H1 (cell line): ENCODE measurements around the gene KLF18. TPM values are rescaled to one million over a fixed set of nuclear protein-coding genes. Genes with fewer than 3 reads are reported as not detected.

ENCODE experiments used
- CTCF ChIA-PET: fragments of 300-600 bp; sonication (Branson Sonifier 250); formaldehyde crosslinking; loops from one replicate; lab custom pipeline; 2021; ENCODE audit not compliant: partially characterized antibody; lab: Charles Lee
- POLR2A ChIA-PET: fragments of 300-600 bp; sonication (Branson Sonifier 250); formaldehyde crosslinking; loops from one replicate; lab custom pipeline; 2021; ENCODE audit warnings: inconsistent platforms; ENCODE audit not compliant: partially characterized antibody; lab: Charles Lee
- DNase-seq, 2 experiments: peaks; one replicate each; pipeline versions ENCODE4 v3.0.0 to v3.0.0-alpha.2; 2010 to 2022; ENCODE audit warnings: low spot score in 2 of 2, low read depth in 1 of 2, mixed read lengths in 1 of 2
- FAIRE-seq: peaks from 2 replicates; lab custom pipeline; 2011; peaks lifted over from hg19 to GRCh38; lab: Jason Lieb, UNC
- H2AFZ ChIP-seq: 2 replicates; pipeline ENCODE4 v1.8.1; 2012; ENCODE audit warnings: low read length, inconsistent platforms
- H2AK5ac ChIP-seq: 2 replicates; pipeline ENCODE4 v1.6.1; 2013; ENCODE audit warnings: low read depth, low read length
- H2BK120ac ChIP-seq: replicated peaks from 2 replicates; pipeline ENCODE3; 2013; ENCODE audit warnings: low read depth, low read length, inconsistent platforms
- H2BK12ac ChIP-seq: 2 replicates; pipeline ENCODE4 v1.6.1; 2013; ENCODE audit warnings: low read depth, low read length
- H2BK15ac ChIP-seq: 2 replicates; pipeline ENCODE4 v1.6.1; 2013; ENCODE audit warnings: low read length
- H2BK20ac ChIP-seq: 2 replicates; pipeline ENCODE4 v1.6.1; 2013; ENCODE audit warnings: low read length
- H2BK5ac ChIP-seq: 2 replicates; pipeline ENCODE4 v1.6.1; 2013; ENCODE audit warnings: low read depth, low read length
- H3K14ac ChIP-seq: 2 replicates; pipeline ENCODE4 v1.6.1; 2013; ENCODE audit warnings: inconsistent platforms; ENCODE audit not compliant: insufficient read length
- H3K18ac ChIP-seq: 2 replicates; pipeline ENCODE4 v1.6.1; 2013; ENCODE audit warnings: low read length; ENCODE audit errors: extremely low read depth
- H3K23ac ChIP-seq: 2 replicates; pipeline ENCODE4 v1.6.1; 2013; ENCODE audit warnings: inconsistent platforms; ENCODE audit not compliant: insufficient read length
- H3K23me2 ChIP-seq: 2 replicates; pipeline ENCODE4 v1.6.1; 2013; ENCODE audit warnings: low read depth, low read length
- H3K27ac ChIP-seq: 2 replicates; pipeline ENCODE4 v1.6.1; 2011; ENCODE audit warnings: low read depth, low read length, inconsistent platforms
- H3K27me3 ChIP-seq, 4 experiments: replicated peaks in 1 of 4; 1 replicate in 1 of 4; 2 replicates in 3 of 4; pipeline versions ENCODE4 v1.6.1 to v1.8.1; 2011 to 2013; ENCODE audit warnings: low read length in 3 of 4, mild to moderate bottlenecking in 3 of 4, inconsistent platforms in 2 of 4, mixed read lengths in 2 of 4, moderate library complexity in 1 of 4; ENCODE audit not compliant: control insufficient read depth in 3 of 4, insufficient read depth in 3 of 4; ENCODE audit errors: extremely low read depth in 1 of 4
- H3K36me3 ChIP-seq, 4 experiments: 2 replicates each; pipeline versions ENCODE4 v1.6.1 to v1.8.1; 2011 to 2013; ENCODE audit warnings: mild to moderate bottlenecking in 4 of 4, low read length in 3 of 4, moderate library complexity in 2 of 4, control low read depth in 1 of 4, inconsistent platforms in 1 of 4; ENCODE audit not compliant: insufficient read depth in 4 of 4, control insufficient read depth in 2 of 4
- H3K4ac ChIP-seq: replicated peaks from 2 replicates; pipeline ENCODE3; 2013; ENCODE audit warnings: low read length, low read depth, mixed read lengths, inconsistent platforms; ENCODE audit not compliant: insufficient read length
- H3K4me1 ChIP-seq, 4 experiments: replicated peaks in 1 of 4; 1 replicate in 1 of 4; 2 replicates in 3 of 4; pipeline versions ENCODE4 v1.6.1 to v1.8.1; 2011 to 2013; ENCODE audit warnings: low read length in 3 of 4, inconsistent platforms in 2 of 4, mixed read lengths in 1 of 4; ENCODE audit not compliant: insufficient read depth in 4 of 4, control insufficient read depth in 3 of 4
- H3K4me2 ChIP-seq, 2 experiments: 2 replicates each; pipeline versions ENCODE4 v1.6.1 to v1.8.1; 2011 to 2013; ENCODE audit warnings: low read depth in 2 of 2, low read length in 2 of 2, control low read depth in 1 of 2, inconsistent platforms in 1 of 2, mild to moderate bottlenecking in 1 of 2; ENCODE audit not compliant: insufficient read depth in 1 of 2
- H3K4me3 ChIP-seq, 4 experiments: fragments of 200-600, 300-600 bp in 1 of 4; sonication (generic), shearing (Covaris generic), sonication (Bioruptor Twin) in 1 of 4; 2 replicates each; pipeline versions ENCODE4 v1.5.1 to v1.8.1; 2011 to 2016; ENCODE audit warnings: low read length in 4 of 4, low read depth in 3 of 4, control low read depth in 2 of 4, inconsistent platforms in 2 of 4, mild to moderate bottlenecking in 2 of 4, mixed read lengths in 1 of 4, moderate library complexity in 1 of 4; ENCODE audit not compliant: insufficient read depth in 2 of 4; ENCODE audit errors: extremely low read depth in 1 of 4
- H3K56ac ChIP-seq: replicated peaks from 2 replicates; pipeline ENCODE3; 2013; ENCODE audit warnings: low read depth, mild to moderate bottlenecking, mixed read lengths, low read length, inconsistent platforms; ENCODE audit not compliant: insufficient read length
- H3K79me1 ChIP-seq: 2 replicates; pipeline ENCODE4 v1.6.1; 2013; ENCODE audit warnings: low read depth, low read length, control low read depth
- H3K79me2 ChIP-seq, 2 experiments: 2 replicates each; pipeline versions ENCODE4 v1.6.1 to v1.8.1; 2012 to 2013; ENCODE audit warnings: low read length in 2 of 2, mild to moderate bottlenecking in 2 of 2, inconsistent platforms in 1 of 2; ENCODE audit not compliant: insufficient read depth in 2 of 2, control insufficient read depth in 1 of 2
- H3K9ac ChIP-seq, 4 experiments: replicated peaks in 1 of 4; 1 replicate in 1 of 4; 2 replicates in 3 of 4; pipeline versions ENCODE4 v1.6.1 to v1.8.1; 2011 to 2013; ENCODE audit warnings: low read depth in 3 of 4, low read length in 3 of 4, control low read depth in 2 of 4, mild to moderate bottlenecking in 2 of 4, moderate library complexity in 2 of 4, inconsistent platforms in 1 of 4; ENCODE audit errors: extremely low read depth in 1 of 4
- H3K9me3 ChIP-seq, 2 experiments: 2 replicates each; pipeline versions ENCODE4 v1.6.1 to v1.8.1; 2012 to 2013; ENCODE audit warnings: mild to moderate bottlenecking in 2 of 2, moderate library complexity in 2 of 2, control low read depth in 1 of 2, inconsistent platforms in 1 of 2, low read depth in 1 of 2, low read length in 1 of 2, mixed read lengths in 1 of 2; ENCODE audit not compliant: insufficient read depth in 2 of 2
- H4K20me1 ChIP-seq, 2 experiments: replicated peaks in 1 of 2; 2 replicates each; pipeline versions ENCODE3 to v1.8.1; 2011 to 2013; ENCODE audit warnings: inconsistent platforms in 2 of 2, low read length in 2 of 2, mild to moderate bottlenecking in 1 of 2; ENCODE audit not compliant: insufficient read depth in 2 of 2, control insufficient read depth in 1 of 2
- H4K5ac ChIP-seq: 2 replicates; pipeline ENCODE4 v1.6.1; 2013; ENCODE audit warnings: low read length, low read depth, mixed read lengths, inconsistent platforms; ENCODE audit not compliant: insufficient read length
- H4K8ac ChIP-seq: 2 replicates; pipeline ENCODE4 v1.8.0; 2013; ENCODE audit warnings: mild to moderate bottlenecking, moderate library complexity, low read length, inconsistent platforms; ENCODE audit not compliant: insufficient read depth; ENCODE audit errors: extremely low read depth
- H4K91ac ChIP-seq: replicated peaks from 2 replicates; pipeline ENCODE3; 2013; ENCODE audit warnings: low read length, mixed read lengths, inconsistent platforms; ENCODE audit not compliant: insufficient read length
- BACH1 ChIP-seq: IDR thresholded peaks from 2 replicates; pipeline ENCODE4 v1.6.1; 2012; ENCODE audit warnings: low read length, improper control_type of control experiment
- EGR1 ChIP-seq: IDR thresholded peaks from 2 replicates; pipeline ENCODE4 v1.6.1; 2011; ENCODE audit warnings: low read depth, low read length, borderline replicate concordance
- EP300 ChIP-seq, 2 experiments: IDR thresholded peaks; 1 replicate in 1 of 2; 2 replicates in 1 of 2; pipeline ENCODE4 v1.6.1; 2011 to 2012; ENCODE audit warnings: low read depth in 2 of 2, low read length in 2 of 2, mild to moderate bottlenecking in 2 of 2, borderline replicate concordance in 1 of 2, inconsistent platforms in 1 of 2, moderate library complexity in 1 of 2
- FOSL1 ChIP-seq: IDR thresholded peaks from 2 replicates; pipeline ENCODE4 v1.6.1; 2011; ENCODE audit warnings: mild to moderate bottlenecking, low read depth, low read length, moderate library complexity; ENCODE audit not compliant: insufficient read depth
- HDAC6 ChIP-seq: IDR thresholded peaks from one replicate; pipeline ENCODE4 v1.7.1; 2012; ENCODE audit warnings: low read depth, mild to moderate bottlenecking, inconsistent platforms, low read length, moderate library complexity
- POLR2AphosphoS5 ChIP-seq: IDR thresholded peaks from 2 replicates; pipeline ENCODE4 v1.6.1; 2011; ENCODE audit warnings: low read depth, low read length
- RAD21 ChIP-seq, 2 experiments: IDR thresholded peaks in 1 of 2; conservative IDR thresholded peaks in 1 of 2; 2 replicates each; pipeline ENCODE4 v1.6.1; 2011; ENCODE audit warnings: low read depth in 2 of 2, low read length in 2 of 2, improper control_type of control experiment in 1 of 2, inconsistent platforms in 1 of 2, mild to moderate bottlenecking in 1 of 2, moderate library complexity in 1 of 2
- RNF2 ChIP-seq: fragments of 200-900, 300-1000 bp; sonication (generic); IDR thresholded peaks from 2 replicates; pipeline ENCODE4 v1.7.1; 2016; ENCODE audit warnings: borderline replicate concordance, low read depth, mild to moderate bottlenecking, antibody characterized with exemption, low read length; ENCODE audit not compliant: poor library complexity, severe bottlenecking; ENCODE audit errors: missing control alignments
- SIN3A ChIP-seq, 2 experiments: IDR thresholded peaks in 1 of 2; conservative IDR thresholded peaks in 1 of 2; 2 replicates each; pipeline ENCODE4 v1.6.1; 2011 to 2012; ENCODE audit warnings: low read length in 2 of 2, improper control_type of control experiment in 1 of 2, low read depth in 1 of 2, mild to moderate bottlenecking in 1 of 2
- TCF12 ChIP-seq: IDR thresholded peaks from 2 replicates; pipeline ENCODE4 v1.6.1; 2011; ENCODE audit warnings: low read depth, mild to moderate bottlenecking, low read length
- USF2 ChIP-seq: IDR thresholded peaks from 2 replicates; pipeline ENCODE4 v1.6.1; 2011; ENCODE audit warnings: low read length, improper control_type of control experiment
- WGBS, 2 experiments: shearing (Covaris generic) in 1 of 2; methylation state at CpG; one replicate each; pipeline versions ENCODE4 v1.1.6 to v1.1.7; 2013 to 2015; ENCODE audit warnings: low lambda C conversion rate in 2 of 2, mixed read lengths in 2 of 2, inconsistent platforms in 1 of 2, low coverage in 1 of 2, missing lambda C conversion rate in 1 of 2; ENCODE audit not compliant: insufficient replicate concordance in 2 of 2, insufficient coverage in 1 of 2, insufficient read length in 1 of 2; ENCODE audit errors: extremely low coverage in 1 of 2, missing lambda C conversion rate in 1 of 2; 5-methylcytosine and 5-hydroxymethylcytosine counted together
- polyA plus RNA-seq, 7 experiments: library from polyadenylated mRNA; depleted of rRNA in 3 of 7; stranded (reverse) in 5 of 7; unstranded in 2 of 7; fragments of >200 nt in 5 of 7; fragments of 200-250 nt in 2 of 7; gene quantifications; 1 replicate in 5 of 7; 2 replicates in 1 of 7; 4 replicates in 1 of 7; pipeline versions ENCODE4 v1.2.1 to v1.2.3, GENCODE V29; 2011 to 2013; ENCODE audit warnings: missing spikeins in 2 of 7, mixed read lengths in 2 of 7
- total RNA-seq: library from RNA; stranded (reverse); fragmentation: NEBNext Ultra II Directional; extraction: Animal tissue kit (Norgen Biotek cat#: 25700); gene quantifications from 2 replicates; pipeline ENCODE4 v1.2.1, GENCODE V29; 2021

Gene KLF18
- total and polyA plus RNA-seq, 2 of the 8 experiments (the other 6 are each of a cell fraction or from before 2014, with no cell fraction given) = 0.09 to 0.15 TPM

- Histone ChIP-seq H4K91ac (no peak overlapping the region), H3K9me3 (no peaks in the 10 kb centered on the region), H3K27ac (no peak overlapping the region), H2BK20ac (no peak overlapping the region), H3K23me2 (no peaks in the 10 kb centered on the region), H3K14ac (no peak overlapping the region), H3K4me2 (no peak overlapping the region), H3K4me3 (no peak overlapping the region), H3K79me2 (no peaks in the 10 kb centered on the region), H3K18ac (no peak overlapping the region), H3K23ac (no peak overlapping the region), H2BK120ac (no peak overlapping the region), H2BK12ac (no peak overlapping the region), H2AFZ (no peak overlapping the region), H2BK5ac (no peak overlapping the region), H3K4ac (no peak overlapping the region), H3K4me1 (no peaks in the 10 kb centered on the region), H4K8ac (no peak overlapping the region), H3K36me3 (no peaks in the 10 kb centered on the region), H2AK5ac (no peak overlapping the region), H3K79me1 (no peaks in the 10 kb centered on the region), H4K5ac (no peak overlapping the region), H4K20me1 (no peaks in the 10 kb centered on the region), H3K27me3 (peaks cover 0 to 2% (median 0%) of the 10 kb centered on the region in 4 experiments; a peak in 1 of 7 replicates), H2BK15ac (no peak overlapping the region), H3K56ac (no peak overlapping the region), H3K9ac (no peak overlapping the region; a peak in 1 of 7 replicates)
- ChIA-PET POLR2A (no interaction called here), CTCF (interaction anchor here (0.9 to 2.6 kb wide), 3 partner anchors 16 to 108 kb away, joined by 3 to 9 read pairs (median 3); no protein-coding TSS in a partner anchor)
- 83% methylated on average over 1 of the region's 1 CpG; no CpG with 5 or more reads in 1 of the 2 experiments for WGBS, 2 experiments
- no peak for DNase-seq
- no peak for FAIRE-seq
- TF ChIP-seq TCF12 = no peak
- no peak for TF ChIP-seq HDAC6
- no peak for TF ChIP-seq FOSL1
- TF ChIP-seq EGR1 = no peak
- no peak for TF ChIP-seq POLR2AphosphoS5
- TF ChIP-seq SIN3A (conservative IDR thresholded peaks at IDR 0.05 in 1 of 2, IDR thresholded peaks at IDR 0.05 in 1 of 2; ENCODE audit: low read depth in 1 of 2, low read length in 2 of 2) = no peak
- no peak for TF ChIP-seq BACH1
- no peak for TF ChIP-seq RNF2
- no peak for TF ChIP-seq USF2
- TF ChIP-seq EP300 (IDR thresholded peaks at IDR 0.05; ENCODE audit: borderline replicate concordance in 1 of 2, low read depth in 2 of 2, low read length in 2 of 2) = no peak
- TF ChIP-seq RAD21 (IDR thresholded peaks at IDR 0.05 in 1 of 2, conservative IDR thresholded peaks at IDR 0.05 in 1 of 2; ENCODE audit: low read depth in 2 of 2, low read length in 2 of 2) = no peak
Observed at GRCh38 chr1:44108971-44109370, 32.5 kb downstream of the KLF18 start.
